ENCODE results near the gene TRAF4. TPM values are rescaled to one million over a fixed set of nuclear protein-coding genes. Genes with fewer than 3 reads are reported as not detected.

Gene TRAF4
- total and polyA plus RNA-seq, 9 of the 15 experiments (the other 6 are each of a cell fraction or from before 2014, with no cell fraction given): 2.4 to 147 (median 72.4) TPM

GRCh38 chr17:28744104-28744971 lies 527 bp downstream of the TRAF4 start (continued):
- TF ChIP-seq, protein P1, sequence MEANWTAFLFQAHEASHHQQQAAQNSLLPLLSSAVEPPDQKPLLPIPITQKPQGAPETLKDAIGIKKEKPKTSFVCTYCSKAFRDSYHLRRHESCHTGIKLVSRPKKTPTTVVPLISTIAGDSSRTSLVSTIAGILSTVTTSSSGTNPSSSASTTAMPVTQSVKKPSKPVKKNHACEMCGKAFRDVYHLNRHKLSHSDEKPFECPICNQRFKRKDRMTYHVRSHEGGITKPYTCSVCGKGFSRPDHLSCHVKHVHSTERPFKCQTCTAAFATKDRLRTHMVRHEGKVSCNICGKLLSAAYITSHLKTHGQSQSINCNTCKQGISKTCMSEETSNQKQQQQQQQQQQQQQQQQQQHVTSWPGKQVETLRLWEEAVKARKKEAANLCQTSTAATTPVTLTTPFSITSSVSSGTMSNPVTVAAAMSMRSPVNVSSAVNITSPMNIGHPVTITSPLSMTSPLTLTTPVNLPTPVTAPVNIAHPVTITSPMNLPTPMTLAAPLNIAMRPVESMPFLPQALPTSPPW (CRISPR knock-in tag; IDR thresholded peaks at IDR 0.05): peak; percentile 92
- TF ChIP-seq NR3C1 (CRISPR knock-in tag; IDR thresholded peaks at IDR 0.05) (peak; percentile 93), E2F5 (CRISPR knock-in tag; IDR thresholded peaks at IDR 0.05) (peak; percentile 95; the same call in 1 of the 2 replicates), ELF2 (CRISPR knock-in tag; IDR thresholded peaks at IDR 0.05) (0 out of 2 replicates have a peak, but pooled peaks have one; percentile 6), ZNF133 (CRISPR knock-in tag; IDR thresholded peaks at IDR 0.05) (no peak), NBN (IDR thresholded peaks at IDR 0.05; ENCODE audit: low read depth) (peak; percentile 90), SMARCC2 (IDR thresholded peaks at IDR 0.05; ENCODE audit: low read depth) (peak; percentile 66), NR2C2 (CRISPR knock-in tag; IDR thresholded peaks at IDR 0.05) (0 out of 2 replicates have a peak, but pooled peaks have one; percentile 53), NR2C2 (tag; IDR thresholded peaks at IDR 0.05) (peak; percentile 94), GABPA (tag; conservative IDR thresholded peaks at IDR 0.05; ENCODE audit: low read depth) (peak; percentile 7), SMAD2 (IDR thresholded peaks at IDR 0.05; ENCODE audit: low read depth, low read length) (no peak), ZNF75A (CRISPR knock-in tag; IDR thresholded peaks at IDR 0.05) (no peak), EGR1 (conservative IDR thresholded peaks at IDR 0.05) (0 out of 2 replicates have a peak, but pooled peaks have one; percentile 7), SUPT5H (IDR thresholded peaks at IDR 0.05) (peak; percentile 61), MAZ (CRISPR knock-in tag; conservative IDR thresholded peaks at IDR 0.05 in 1 of 2, IDR thresholded peaks at IDR 0.05 in 1 of 2) (peak; percentile 98 to 100), CHD1 (IDR thresholded peaks at IDR 0.05; ENCODE audit: low read length) (peak; percentile 97), TOE1 (IDR thresholded peaks at IDR 0.05; ENCODE audit: borderline replicate concordance) (no peak; the same call in 1 of the 2 replicates), TOE1 (CRISPR knock-in tag; IDR thresholded peaks at IDR 0.05; ENCODE audit: borderline replicate concordance, low read depth) (0 out of 2 replicates have a peak, but pooled peaks have one; percentile 54), SIN3A (IDR thresholded peaks at IDR 0.05; ENCODE audit: borderline replicate concordance in 2 of 2, control insufficient read depth in 1 of 2, low read depth in 2 of 2, low read length in 2 of 2) (0 out of 4 replicates have a peak, but pooled peaks of 1 of the 2 experiments have one; percentile 10), NEUROD1 (IDR thresholded peaks at IDR 0.05; ENCODE audit: borderline replicate concordance, low read depth, low read length, partially characterized antibody) (peak; percentile 29), BRD9 (IDR thresholded peaks at IDR 0.05; ENCODE audit: low read depth, partially characterized antibody) (no peak), CREB1 (IDR thresholded peaks at IDR 0.05) (peak; percentile 96), CREB1 (CRISPR knock-in tag; IDR thresholded peaks at IDR 0.05) (peak; percentile 95), ATF7 (IDR thresholded peaks at IDR 0.05) (peak; percentile 92), ASH1L (IDR thresholded peaks at IDR 0.05; ENCODE audit: borderline replicate concordance, low read depth, partially characterized antibody) (no peak), GATAD2A (IDR thresholded peaks at IDR 0.05) (peak; percentile 81; the same call in 1 of the 2 replicates), L3MBTL2 (IDR thresholded peaks at IDR 0.05) (peak; percentile 85; the same call in 1 of the 2 replicates), GABPB2 (CRISPR knock-in tag; conservative IDR thresholded peaks at IDR 0.05) (no peak)

Data from K562 (cell line).